GM12801 (cell line): ENCODE data around the gene RPL27A.

ENCODE experiments used
- TF ChIP-seq, protein P1 (sequence below): IDR thresholded peaks from one replicate; pipeline ENCODE4 v1.5.1; 2011; ENCODE audit warnings: control low read depth; ENCODE audit not compliant: insufficient read length; ENCODE audit errors: extremely low read depth

RPL27A gene

DNA sequence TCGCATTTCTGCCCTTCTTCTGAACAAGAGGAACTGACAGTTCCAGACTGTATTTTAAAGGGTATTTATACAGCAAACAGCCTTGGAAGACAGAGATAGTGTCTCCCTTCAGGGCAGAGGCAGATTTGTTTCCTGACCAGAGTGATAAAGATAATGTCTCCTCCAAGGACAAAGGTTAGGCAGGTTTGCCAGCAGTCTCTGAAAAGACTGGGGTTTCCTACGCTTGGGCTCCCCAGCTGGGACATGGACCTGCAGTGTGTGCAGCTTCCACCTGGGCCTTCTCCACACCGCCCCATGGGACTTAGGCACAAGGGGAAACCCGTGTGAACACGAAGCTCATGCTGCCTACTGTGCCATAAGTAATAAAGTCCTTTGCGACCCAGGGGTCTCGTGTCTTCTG is 42.1 kb downstream of the RPL27A start:
- TF ChIP-seq, protein P1, sequence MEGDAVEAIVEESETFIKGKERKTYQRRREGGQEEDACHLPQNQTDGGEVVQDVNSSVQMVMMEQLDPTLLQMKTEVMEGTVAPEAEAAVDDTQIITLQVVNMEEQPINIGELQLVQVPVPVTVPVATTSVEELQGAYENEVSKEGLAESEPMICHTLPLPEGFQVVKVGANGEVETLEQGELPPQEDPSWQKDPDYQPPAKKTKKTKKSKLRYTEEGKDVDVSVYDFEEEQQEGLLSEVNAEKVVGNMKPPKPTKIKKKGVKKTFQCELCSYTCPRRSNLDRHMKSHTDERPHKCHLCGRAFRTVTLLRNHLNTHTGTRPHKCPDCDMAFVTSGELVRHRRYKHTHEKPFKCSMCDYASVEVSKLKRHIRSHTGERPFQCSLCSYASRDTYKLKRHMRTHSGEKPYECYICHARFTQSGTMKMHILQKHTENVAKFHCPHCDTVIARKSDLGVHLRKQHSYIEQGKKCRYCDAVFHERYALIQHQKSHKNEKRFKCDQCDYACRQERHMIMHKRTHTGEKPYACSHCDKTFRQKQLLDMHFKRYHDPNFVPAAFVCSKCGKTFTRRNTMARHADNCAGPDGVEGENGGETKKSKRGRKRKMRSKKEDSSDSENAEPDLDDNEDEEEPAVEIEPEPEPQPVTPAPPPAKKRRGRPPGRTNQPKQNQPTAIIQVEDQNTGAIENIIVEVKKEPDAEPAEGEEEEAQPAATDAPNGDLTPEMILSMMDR: no peak

DNA sequence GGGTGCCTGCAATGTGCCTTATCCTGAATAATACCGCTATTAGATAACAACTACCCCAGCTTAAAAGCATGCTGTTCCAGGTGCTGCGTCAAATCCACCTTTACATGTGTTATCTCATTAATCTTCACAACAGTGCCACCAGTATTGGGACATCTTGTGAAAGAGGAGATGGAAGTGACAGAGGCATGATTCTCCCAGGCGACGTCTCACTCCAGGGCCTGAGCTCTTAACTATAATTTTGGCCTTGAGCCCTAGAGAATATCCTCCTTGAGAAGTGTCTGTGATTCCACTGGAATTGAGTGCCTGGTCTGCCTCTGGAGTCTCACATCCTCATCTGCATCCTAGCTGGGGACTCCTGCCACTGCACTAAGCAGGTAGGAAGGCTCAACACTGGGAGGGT is 43.8 kb downstream of the RPL27A start:
- TF ChIP-seq, protein P1: no peak

DNA sequence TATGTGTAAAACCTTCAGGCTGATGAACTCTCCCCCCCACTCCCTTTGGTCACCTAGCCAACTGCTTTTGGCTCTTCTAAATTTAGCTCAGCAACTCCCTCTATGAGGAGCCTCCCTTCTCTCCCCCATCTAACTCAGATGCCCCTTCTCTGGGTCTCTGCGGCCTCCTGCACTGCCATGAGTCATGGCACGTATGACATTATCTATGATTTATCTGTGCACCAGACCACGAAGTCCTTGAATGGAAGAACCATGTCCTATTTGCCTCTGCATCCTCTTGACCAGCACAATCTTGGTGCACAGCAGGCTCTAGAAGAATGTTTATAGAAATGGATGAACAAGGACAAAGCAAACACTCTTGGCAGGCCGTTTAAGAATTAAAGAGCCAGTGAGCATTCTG is 46.0 kb downstream of the RPL27A start:
- TF ChIP-seq, protein P1: no peak

DNA sequence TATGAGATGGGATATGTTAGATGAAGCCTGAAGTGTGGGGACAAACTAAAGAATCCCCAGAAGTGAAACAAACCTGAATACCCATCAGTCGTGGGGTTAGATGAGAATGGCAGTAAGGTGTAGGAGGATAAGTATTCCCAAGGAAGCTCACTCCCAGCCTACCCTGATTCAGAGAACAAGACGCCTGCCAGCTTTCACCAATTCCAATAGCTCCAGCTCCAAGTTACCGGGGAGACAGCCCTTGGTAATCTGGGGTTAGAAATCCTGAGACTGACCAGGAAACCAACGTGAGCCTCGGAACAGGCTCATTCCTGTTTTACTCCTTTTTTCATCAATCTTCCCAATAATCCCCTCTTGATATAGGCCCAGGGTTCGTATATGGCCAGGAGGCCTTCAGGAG is 46.5 kb downstream of the RPL27A start:
- TF ChIP-seq, protein P1: no peak

- TF ChIP-seq, protein P1: no peak
These were observed 47.5 kb downstream of the RPL27A start for GRCh38 chr11:8729837-8730696.

DNA sequence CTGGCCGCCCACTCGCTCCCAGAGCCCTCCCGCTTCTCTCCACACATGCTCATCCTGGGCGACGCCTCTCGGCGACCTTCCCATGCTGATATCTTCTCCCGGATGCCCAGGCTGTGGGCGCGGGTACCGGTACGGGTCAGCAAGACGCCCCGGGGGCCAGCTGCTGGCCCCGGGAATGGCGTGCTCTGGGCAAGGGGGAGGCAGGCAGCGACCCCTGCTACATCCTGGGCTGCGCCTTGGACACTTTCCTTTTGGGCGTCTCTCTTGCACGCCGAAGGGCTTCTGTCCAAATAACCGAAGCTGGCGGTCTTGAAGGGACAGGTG is 48.1 kb downstream of the RPL27A start:
- TF ChIP-seq, protein P1: no peak

GRCh38 chr11:8731647-8732323 is 49.2 kb downstream of the RPL27A start:
- TF ChIP-seq, protein P1: no peak
